Naive thymus-derived CD8-positive, alpha-beta T cell (primary cell): Measurements from ENCODE around the gene LRMDA. TPM values are rescaled to one million over a fixed set of nuclear protein-coding genes. Genes with fewer than 3 reads are reported as not detected.

Experiments
- ATAC-seq, 2 donors: fragments of 150-1000 bp; cut with Tn5 transposase in 1 of 2; sonication (Bioruptor Pico), chemical (Tn5 transposase) in 1 of 2; 1 replicate in 1 of 2; 2 replicates in 1 of 2; pipeline ENCODE4 v1.10.0; 2021; ENCODE audit warnings: mild to moderate bottlenecking in 2 of 2, moderate library complexity in 2 of 2
- POLR2A ChIA-PET: fragments of 350-600 bp; sonication (Branson Sonifier 250); formaldehyde crosslinking; loops from one replicate; lab custom pipeline; 2021; ENCODE audit warnings: antibody characterized with exemption; lab: Charles Lee
- DNase-seq, 10 donors: peaks; one replicate each; pipeline versions ENCODE4 v3.0.0 to v3.0.0-alpha.2; 2020 to 2022
- H3K27ac Mint-ChIP-seq, 10 donors: one replicate each; pipeline ENCODE4 v1.8.0; 2020 to 2022; ENCODE audit warnings: mild to moderate bottlenecking in 10 of 10, mixed read lengths in 10 of 10, moderate library complexity in 4 of 10, inconsistent platforms in 1 of 10
- H3K27me3 Mint-ChIP-seq, 5 donors: one replicate each; pipeline ENCODE4 v1.8.0; 2021 to 2022; ENCODE audit warnings: mixed read lengths in 5 of 5
- H3K36me3 Mint-ChIP-seq, 3 donors: one replicate each; pipeline ENCODE4 v1.8.0; 2020 to 2022; ENCODE audit warnings: mixed read lengths in 3 of 3, mild to moderate bottlenecking in 2 of 3, inconsistent platforms in 1 of 3
- H3K4me1 Mint-ChIP-seq, 4 donors: one replicate each; pipeline ENCODE4 v1.8.0; 2021 to 2022; ENCODE audit warnings: mixed read lengths in 4 of 4
- H3K4me3 Mint-ChIP-seq, 10 donors: one replicate each; pipeline ENCODE4 v1.8.0; 2020 to 2022; ENCODE audit warnings: mild to moderate bottlenecking in 10 of 10, mixed read lengths in 10 of 10, moderate library complexity in 6 of 10, inconsistent platforms in 1 of 10
- H3K9me3 Mint-ChIP-seq, 9 donors: one replicate each; pipeline ENCODE4 v1.8.0; 2020 to 2022; ENCODE audit warnings: mixed read lengths in 9 of 9, mild to moderate bottlenecking in 3 of 9, inconsistent platforms in 1 of 9, moderate library complexity in 1 of 9
- polyA plus RNA-seq, 3 donors: library from polyadenylated mRNA; unstranded; fragments of 300-500 nt; fragmentation: Illumina TruSeq; gene quantifications; one replicate each; pipeline ENCODE4 v1.2.3, GENCODE V29; 2021
- total RNA-seq, 8 experiments: library from RNA in 2 of 8; stranded (reverse) in 2 of 8; gene quantifications; one replicate each; pipeline ENCODE4 v1.2.3 and lab custom pipeline; 2021 to 2026

The LRMDA gene
- total and polyA plus RNA-seq, 5 experiments from 2014 or later = not detected

DNA sequence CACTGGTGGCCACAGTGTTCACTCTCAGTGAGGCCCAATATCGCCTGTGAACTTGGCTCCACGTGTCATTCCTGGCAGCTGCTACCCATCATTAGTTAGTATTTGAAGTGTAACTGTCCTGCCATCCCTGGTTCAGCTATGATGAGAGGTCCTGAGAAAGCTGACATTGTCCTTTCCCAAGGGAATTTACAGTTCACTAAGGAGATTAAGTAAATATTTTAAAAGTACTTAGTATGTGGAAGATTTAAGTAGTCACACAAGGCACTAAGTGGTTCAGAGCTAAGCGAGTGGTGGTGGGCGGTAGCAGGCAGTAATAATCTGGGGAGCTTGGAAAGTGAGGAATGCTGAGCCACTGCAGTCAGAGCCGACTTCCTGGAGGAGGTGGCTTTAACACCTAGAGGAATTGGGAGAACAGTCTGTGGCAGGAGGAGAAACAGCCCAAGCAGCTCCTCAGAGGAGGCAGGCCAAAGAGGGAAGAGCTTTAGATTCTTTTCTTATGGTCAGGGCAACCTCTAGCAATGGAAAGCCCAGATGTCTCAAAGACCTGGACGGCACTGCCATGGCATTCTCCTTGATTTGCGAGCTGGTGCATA lies 519.7 kb downstream of the LRMDA start:
- Mint-ChIP-seq H3K36me3 (no peaks in the 10 kb centered on the region), H3K27me3 (peaks cover 0 to 13% (median 2%) of the 10 kb centered on the region in 5 donors), H3K9me3 (peaks cover 0 to 5% (median 0%) of the 10 kb centered on the region in 9 donors), H3K27ac (no peak overlapping the region), H3K4me1 (no peaks in the 10 kb centered on the region), H3K4me3 (no peak overlapping the region)
- DNase-seq (no peak), ATAC-seq (no peak)
- POLR2A ChIA-PET = no interaction called here

DNA sequence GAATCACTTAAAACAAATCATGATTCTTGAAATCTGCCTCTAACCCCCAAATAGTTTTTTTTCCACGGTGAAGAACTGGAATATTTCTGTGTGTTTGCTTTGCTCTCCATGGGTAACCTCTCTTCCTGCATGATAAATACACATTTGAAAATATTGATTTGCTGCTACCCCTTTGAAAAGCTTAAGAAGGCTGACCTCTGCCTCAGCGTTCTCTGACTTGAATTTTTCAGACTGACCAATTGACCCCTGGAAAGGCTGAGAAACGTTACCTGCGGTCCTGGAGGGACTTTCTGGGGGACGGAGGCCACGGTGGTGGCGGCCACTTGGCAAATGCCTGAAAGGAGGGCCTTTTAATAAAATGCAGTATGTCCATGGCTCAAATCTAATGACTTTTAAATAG lies 520.2 kb downstream of the LRMDA start:
- Mint-ChIP-seq H3K27me3 (peaks cover 0 to 13% (median 2%) of the 10 kb centered on the region in 5 donors), H3K27ac (no peak overlapping the region), H3K36me3 (no peaks in the 10 kb centered on the region), H3K4me1 (no peaks in the 10 kb centered on the region), H3K4me3 (no peak overlapping the region), H3K9me3 (peaks cover 0 to 5% (median 0%) of the 10 kb centered on the region in 9 donors)
- ATAC-seq (no peak), DNase-seq (no peak)
- POLR2A ChIA-PET = no interaction called here

GRCh38 chr10:75952093-75952492 lies 520.7 kb downstream of the LRMDA start:
- Mint-ChIP-seq H3K27me3 (peaks cover 0 to 13% (median 2%) of the 10 kb centered on the region in 5 donors), H3K27ac (no peak overlapping the region), H3K4me1 (no peaks in the 10 kb centered on the region), H3K36me3 (no peaks in the 10 kb centered on the region), H3K9me3 (peaks cover 0 to 5% (median 0%) of the 10 kb centered on the region in 9 donors), H3K4me3 (no peak overlapping the region)
- ATAC-seq = no peak
- POLR2A ChIA-PET = no interaction called here
- no peak for DNase-seq

- ATAC-seq = no peak
- POLR2A ChIA-PET = no interaction called here
- Mint-ChIP-seq H3K4me1 (no peaks in the 10 kb centered on the region), H3K27me3 (peaks cover 1 to 13% (median 2%) of the 10 kb centered on the region in 5 donors), H3K27ac (no peak overlapping the region), H3K36me3 (no peaks in the 10 kb centered on the region), H3K4me3 (no peak overlapping the region), H3K9me3 (peaks cover 0 to 5% (median 0%) of the 10 kb centered on the region in 9 donors)
- DNase-seq = no peak
Measured at GRCh38 chr10:75954486-75954885, 523.1 kb downstream of the LRMDA start.

- Mint-ChIP-seq H3K36me3 (no peaks in the 10 kb centered on the region), H3K27me3 (peaks cover 1 to 13% (median 2%) of the 10 kb centered on the region in 5 donors), H3K4me3 (no peak overlapping the region), H3K9me3 (peaks cover 0 to 5% (median 0%) of the 10 kb centered on the region in 9 donors), H3K27ac (no peak overlapping the region), H3K4me1 (no peaks in the 10 kb centered on the region)
- POLR2A ChIA-PET = no interaction called here
- no peak for ATAC-seq
- no peak for DNase-seq
Measured at GRCh38 chr10:75955973-75956502, 524.6 kb downstream of the LRMDA start.

DNA sequence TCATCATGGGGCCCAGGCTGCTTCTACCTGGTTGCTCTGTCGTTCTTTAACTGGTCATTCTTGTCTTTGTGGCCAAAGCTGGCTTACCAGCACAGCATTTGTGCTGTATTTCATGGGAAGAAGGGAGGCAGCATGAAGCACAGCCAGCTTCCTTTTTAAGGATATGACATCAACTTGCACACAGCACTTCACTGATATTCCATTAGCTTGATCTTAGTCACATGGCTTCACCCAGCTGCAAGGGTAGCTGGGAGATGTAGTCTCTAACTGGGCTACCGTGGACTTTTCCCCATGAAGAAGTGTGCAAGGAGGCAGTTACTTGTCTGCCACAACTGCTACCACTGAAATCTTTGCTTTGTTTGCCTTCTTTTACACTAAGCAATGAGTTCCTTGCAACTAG lies 525.2 kb downstream of the LRMDA start:
- Mint-ChIP-seq H3K27ac (no peak overlapping the region), H3K9me3 (peaks cover 0 to 5% (median 0%) of the 10 kb centered on the region in 9 donors), H3K27me3 (peaks cover 1 to 13% (median 2%) of the 10 kb centered on the region in 5 donors), H3K36me3 (no peaks in the 10 kb centered on the region), H3K4me1 (no peaks in the 10 kb centered on the region), H3K4me3 (no peak overlapping the region)
- DNase-seq (no peak), ATAC-seq (no peak)
- POLR2A ChIA-PET = no interaction called here

DNA sequence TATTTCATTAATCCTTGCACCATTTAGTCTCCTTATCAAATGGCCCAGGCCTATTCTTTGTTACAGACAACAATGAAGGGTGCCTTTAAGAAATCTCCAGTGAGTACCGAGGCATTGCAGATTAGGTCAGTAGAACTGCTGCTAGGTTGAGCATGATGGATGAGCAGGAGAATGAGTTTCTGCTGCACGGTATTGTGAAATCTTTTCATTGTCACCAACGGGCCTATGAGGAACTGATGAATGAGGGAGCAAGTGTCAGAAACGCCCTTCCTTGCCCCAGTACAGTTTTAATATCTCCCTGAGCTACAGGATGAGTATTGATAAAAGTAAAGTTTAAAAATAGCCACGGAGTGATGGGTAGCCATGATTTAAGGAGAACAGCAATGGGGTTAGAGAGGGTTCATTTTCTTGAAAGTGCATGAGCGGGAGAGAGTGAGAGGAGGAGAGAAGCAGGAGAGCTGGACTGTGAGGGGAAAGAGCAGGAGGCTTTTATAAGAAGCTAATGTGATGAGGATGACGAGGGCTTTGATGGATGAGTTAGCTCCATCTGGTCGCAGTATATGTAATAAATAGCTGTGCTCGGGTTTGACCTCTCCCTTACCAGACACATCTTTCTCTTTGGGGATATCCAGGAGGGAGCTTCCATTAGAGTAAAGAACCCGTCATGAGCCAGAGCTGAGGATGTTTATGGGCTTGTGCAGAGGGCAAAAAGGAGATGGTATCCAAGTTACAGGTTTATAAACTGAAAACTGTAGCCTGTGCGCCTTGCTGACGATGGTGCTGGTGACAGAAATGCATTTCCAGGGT lies 526.1 kb downstream of the LRMDA start:
- H3K4me1 Mint-ChIP-seq = no peaks in the 10 kb centered on the region
- ATAC-seq (no peak), DNase-seq (no peak)
- peaks cover 0 to 5% (median 0%) of the 10 kb centered on the region in 9 donors for H3K9me3 Mint-ChIP-seq
- no peaks in the 10 kb centered on the region for H3K36me3 Mint-ChIP-seq
- H3K27ac Mint-ChIP-seq = no peak overlapping the region
- POLR2A ChIA-PET = no interaction called here
- H3K27me3 Mint-ChIP-seq = peaks cover 1 to 13% (median 2%) of the 10 kb centered on the region in 5 donors
- no peak overlapping the region for H3K4me3 Mint-ChIP-seq

- no peak for ATAC-seq
- POLR2A ChIA-PET = no interaction called here
- Mint-ChIP-seq H3K27ac (no peak overlapping the region), H3K36me3 (no peaks in the 10 kb centered on the region), H3K4me3 (no peak overlapping the region), H3K4me1 (no peaks in the 10 kb centered on the region), H3K9me3 (peaks cover 0 to 5% (median 0%) of the 10 kb centered on the region in 9 donors), H3K27me3 (peaks cover 0 to 9% (median 2%) of the 10 kb centered on the region in 5 donors)
- no peak for DNase-seq
Measured at GRCh38 chr10:75959209-75959608, 527.8 kb downstream of the LRMDA start.

DNA sequence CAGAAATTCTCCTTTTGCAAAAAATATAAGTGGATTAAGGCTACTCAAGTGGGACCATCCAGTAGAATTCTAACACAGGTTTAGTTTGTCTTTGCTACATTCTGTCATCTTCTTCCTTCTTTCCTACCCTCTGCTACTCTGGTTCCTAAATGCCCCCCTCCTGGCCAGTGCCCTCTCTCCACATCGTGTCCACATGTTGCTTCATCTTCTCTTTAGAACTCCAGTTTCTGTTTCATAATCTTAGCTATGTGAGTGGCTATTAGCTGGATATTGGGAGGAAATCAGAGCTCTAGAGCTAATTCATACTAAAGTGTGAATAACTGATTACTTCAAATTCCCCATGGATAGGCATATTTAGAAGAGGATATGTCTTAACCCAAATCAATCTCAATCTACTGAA lies 528.5 kb downstream of the LRMDA start:
- Mint-ChIP-seq H3K27me3 (peaks cover 0 to 4% (median 1%) of the 10 kb centered on the region in 5 donors), H3K27ac (no peak overlapping the region), H3K9me3 (peaks cover 0 to 5% (median 0%) of the 10 kb centered on the region in 9 donors), H3K36me3 (no peaks in the 10 kb centered on the region), H3K4me1 (no peaks in the 10 kb centered on the region), H3K4me3 (no peak overlapping the region)
- ATAC-seq (no peak), DNase-seq (no peak)
- POLR2A ChIA-PET = no interaction called here

GRCh38 chr10:75962395-75963061 lies 531.1 kb downstream of the LRMDA start:
- Mint-ChIP-seq H3K4me3 (no peak overlapping the region), H3K4me1 (no peaks in the 10 kb centered on the region), H3K9me3 (peaks cover 0 to 4% (median under 1%) of the 10 kb centered on the region in 9 donors), H3K27ac (no peak overlapping the region), H3K27me3 (peaks cover 0 to 4% (median 3%) of the 10 kb centered on the region in 5 donors), H3K36me3 (no peaks in the 10 kb centered on the region)
- DNase-seq (no peak), ATAC-seq (no peak)
- POLR2A ChIA-PET = no interaction called here

- Mint-ChIP-seq H3K36me3 (no peaks in the 10 kb centered on the region), H3K4me1 (no peaks in the 10 kb centered on the region), H3K4me3 (no peak overlapping the region), H3K27ac (no peak overlapping the region), H3K9me3 (peaks cover 0 to 2% (median 0%) of the 10 kb centered on the region in 9 donors), H3K27me3 (peaks cover 0 to 6% (median 2%) of the 10 kb centered on the region in 5 donors)
- POLR2A ChIA-PET = no interaction called here
- DNase-seq (no peak), ATAC-seq (no peak)
Measured at GRCh38 chr10:75967491-75967890, 536.1 kb downstream of the LRMDA start.

DNA sequence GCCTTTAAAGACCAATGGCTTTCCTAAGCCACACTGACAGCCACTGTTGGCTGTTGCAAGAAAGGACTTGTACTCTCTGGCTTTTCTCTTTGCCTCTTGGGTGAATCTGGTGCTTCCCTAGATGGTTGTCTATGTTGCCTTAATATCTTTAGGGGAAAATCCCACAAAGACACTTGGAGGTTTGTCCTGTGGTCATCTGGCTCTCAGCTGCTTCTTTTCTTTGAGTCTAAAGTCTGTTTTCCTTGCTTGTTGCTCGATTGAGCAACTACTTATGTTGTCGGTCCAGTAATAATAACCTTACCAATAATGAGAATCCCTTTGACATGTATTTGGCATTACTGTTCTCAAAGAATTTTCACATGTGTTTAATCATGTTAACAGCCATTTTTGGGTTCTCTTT lies 537.6 kb downstream of the LRMDA start:
- DNase-seq (no peak), ATAC-seq (no peak)
- peaks cover 0 to 6% (median 2%) of the 10 kb centered on the region in 5 donors for H3K27me3 Mint-ChIP-seq
- H3K4me3 Mint-ChIP-seq = no peak overlapping the region
- H3K36me3 Mint-ChIP-seq = no peaks in the 10 kb centered on the region
- POLR2A ChIA-PET = no interaction called here
- H3K9me3 Mint-ChIP-seq = peaks cover 0 to 2% (median 0%) of the 10 kb centered on the region in 9 donors
- no peaks in the 10 kb centered on the region for H3K4me1 Mint-ChIP-seq
- no peak overlapping the region for H3K27ac Mint-ChIP-seq
